ENCODE measurements around the gene G6PC3.
A peak's percentile ranks its signal among the peaks of the same experiment; 100 is the strongest.
"Not testable (repeated sequence)": the region's sequence is repeated elsewhere in the genome, so short reads cannot be mapped to it uniquely, and the experiment has no call there.

G6PC3 gene

GRCh38 chr17:44113868-44114840 lies 43.6 kb downstream of the G6PC3 start:
- H3K4me3 ChIP-seq (ENCODE audit: low read length) = no peak overlapping the region
- TF ChIP-seq CTCF (conservative IDR thresholded peaks at IDR 0.05; ENCODE audit: low read length) = no peak
- DNase-seq (ENCODE audit: low read depth) = no peak

GRCh38 chr17:44115585-44116415 lies 45.3 kb downstream of the G6PC3 start:
- peak; percentile 36 for DNase-seq (ENCODE audit: low read depth)
- no peak overlapping the region for H3K4me3 ChIP-seq (ENCODE audit: low read length)
- TF ChIP-seq CTCF (conservative IDR thresholded peaks at IDR 0.05; ENCODE audit: low read length) = peak; percentile 74

GRCh38 chr17:44117351-44117750 lies 46.8 kb downstream of the G6PC3 start:
- no peak overlapping the region for H3K4me3 ChIP-seq (ENCODE audit: low read length)
- no peak for TF ChIP-seq CTCF (conservative IDR thresholded peaks at IDR 0.05; ENCODE audit: low read length)
- no peak for DNase-seq (ENCODE audit: low read depth)

- no peak for DNase-seq (ENCODE audit: low read depth)
- TF ChIP-seq CTCF (conservative IDR thresholded peaks at IDR 0.05; ENCODE audit: low read length) = no peak
- H3K4me3 ChIP-seq (ENCODE audit: low read length) = no peak overlapping the region
Measured at GRCh38 chr17:44118427-44119050, 48.0 kb downstream of the G6PC3 start.

- TF ChIP-seq CTCF (conservative IDR thresholded peaks at IDR 0.05; ENCODE audit: low read length) = no peak
- no peak for DNase-seq (ENCODE audit: low read depth)
- H3K4me3 ChIP-seq (ENCODE audit: low read length) = no peak overlapping the region
Measured at GRCh38 chr17:44119062-44119461, 48.5 kb downstream of the G6PC3 start.

- TF ChIP-seq CTCF (conservative IDR thresholded peaks at IDR 0.05; ENCODE audit: low read length) = no peak
- H3K4me3 ChIP-seq (ENCODE audit: low read length) = no peak overlapping the region
- no peak for DNase-seq (ENCODE audit: low read depth)
Measured at GRCh38 chr17:44119798-44120197, 49.3 kb downstream of the G6PC3 start.

- DNase-seq (ENCODE audit: low read depth); H3K4me3 ChIP-seq (ENCODE audit: low read length): not testable (repeated sequence)
Measured at GRCh38 chr17:44120281-44120680, 49.7 kb downstream of the G6PC3 start.
